ENCODE data around the gene EXOSC3.

Gene EXOSC3

DNA sequence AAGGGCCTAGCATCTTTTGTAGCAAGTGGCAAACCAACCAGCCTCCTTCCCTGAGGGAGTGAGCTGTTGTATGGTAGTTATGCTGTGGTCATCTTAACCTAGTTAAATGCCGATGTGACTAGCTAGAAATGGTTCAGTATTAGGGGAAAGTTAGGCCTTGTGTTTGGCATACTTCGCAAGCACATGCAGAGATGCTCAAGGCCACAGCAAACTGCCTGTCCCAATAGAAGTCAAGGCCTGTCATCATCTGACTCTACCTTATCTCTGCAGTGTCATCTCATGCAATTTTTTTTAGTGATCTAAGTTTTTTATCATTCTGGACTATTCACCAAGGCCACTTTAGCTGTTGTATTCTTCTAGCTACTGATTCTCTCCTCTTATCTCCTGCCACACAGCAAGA lies 5.2 kb upstream of the EXOSC3 start:
- no CpG with 5 or more reads among the region's 2 CpGs for WGBS (ENCODE audit: extremely low coverage, insufficient coverage, low lambda C conversion rate)
- no peaks in the 10 kb centered on the region for H3K79me2 ChIP-seq (ENCODE audit: control insufficient read depth, insufficient read depth, low read length)
- no peak overlapping the region for H3K9ac ChIP-seq (ENCODE audit: low read length)
- no peak overlapping the region for H2BK15ac ChIP-seq (replicated peaks; ENCODE audit: low read depth)
- no peak overlapping the region for H4K8ac ChIP-seq (ENCODE audit: low read depth, low read length)
- H3K18ac ChIP-seq (ENCODE audit: low read length), result no peak overlapping the region
- H3K4me1 ChIP-seq (ENCODE audit: control insufficient read depth, low read depth, low read length), result no peaks in the 10 kb centered on the region
- H2BK5ac ChIP-seq (ENCODE audit: low read length), result no peak overlapping the region
- H3K56ac ChIP-seq (ENCODE audit: low read length), result no peak overlapping the region
- no peak overlapping the region for H3K27ac ChIP-seq (ENCODE audit: low read depth, low read length)
- no peak overlapping the region for H4K5ac ChIP-seq (ENCODE audit: low read length)
- no peak overlapping the region for H2BK120ac ChIP-seq (ENCODE audit: low read depth, low read length)
- H2AK5ac ChIP-seq (ENCODE audit: low read length), result no peak overlapping the region
- H3K79me1 ChIP-seq (ENCODE audit: low read length), result no peaks in the 10 kb centered on the region
- no peak overlapping the region for H3K4ac ChIP-seq (ENCODE audit: low read depth, low read length)
- no peak for DNase-seq
- H3K27me3 ChIP-seq (ENCODE audit: insufficient read depth, low read length, poor library complexity), result no peaks in the 10 kb centered on the region
- no peak overlapping the region for H3K4me2 ChIP-seq (ENCODE audit: low read length)
- no peaks in the 10 kb centered on the region for H3K36me3 ChIP-seq (ENCODE audit: control insufficient read depth, insufficient read depth, low read length)
- H3K4me3 ChIP-seq (ENCODE audit: low read length), result no peak overlapping the region
- H3K23ac ChIP-seq (ENCODE audit: low read length), result no peak overlapping the region

DNA sequence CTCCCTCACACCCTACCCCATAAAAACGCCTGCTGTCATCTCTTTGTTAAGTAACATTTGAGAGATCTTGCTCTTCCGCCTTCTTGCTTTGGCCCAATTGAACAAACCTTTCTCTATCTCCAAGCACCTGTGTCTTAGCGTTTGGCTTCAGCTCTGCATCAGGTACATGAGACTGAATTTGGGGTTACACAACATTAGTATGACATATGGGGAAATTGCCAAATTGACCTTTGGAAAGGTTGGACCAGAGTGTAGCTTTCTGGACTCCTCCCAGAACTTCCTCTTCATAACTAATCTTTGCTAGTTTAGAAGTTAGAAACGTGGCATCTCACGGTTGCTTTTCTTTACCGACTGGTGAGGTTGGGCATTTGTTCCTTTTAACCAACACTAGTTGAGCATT lies 3.5 kb upstream of the EXOSC3 start:
- H2BK15ac ChIP-seq (replicated peaks; ENCODE audit: low read depth), result no peak overlapping the region
- H4K8ac ChIP-seq (ENCODE audit: low read depth, low read length), result no peak overlapping the region
- H3K4me1 ChIP-seq (ENCODE audit: control insufficient read depth, low read depth, low read length), result no peaks in the 10 kb centered on the region
- no peak overlapping the region for H3K56ac ChIP-seq (ENCODE audit: low read length)
- no peak overlapping the region for H3K9ac ChIP-seq (ENCODE audit: low read length)
- H3K27me3 ChIP-seq (ENCODE audit: insufficient read depth, low read length, poor library complexity), result no peaks in the 10 kb centered on the region
- H3K4me2 ChIP-seq (ENCODE audit: low read length), result no peak overlapping the region
- H3K4ac ChIP-seq (ENCODE audit: low read depth, low read length), result no peak overlapping the region
- no peak overlapping the region for H4K5ac ChIP-seq (ENCODE audit: low read length)
- H3K4me3 ChIP-seq (ENCODE audit: low read length), result no peak overlapping the region
- WGBS (ENCODE audit: extremely low coverage, insufficient coverage, low lambda C conversion rate), result no CpG with 5 or more reads among the region's 6 CpGs
- H3K27ac ChIP-seq (ENCODE audit: low read depth, low read length), result no peak overlapping the region
- no peak for DNase-seq
- H3K79me2 ChIP-seq (ENCODE audit: control insufficient read depth, insufficient read depth, low read length), result peaks cover 13% of the 10 kb centered on the region
- no peak overlapping the region for H2AK5ac ChIP-seq (ENCODE audit: low read length)
- H3K79me1 ChIP-seq (ENCODE audit: low read length), result peaks cover 3% of the 10 kb centered on the region
- H3K36me3 ChIP-seq (ENCODE audit: control insufficient read depth, insufficient read depth, low read length), result peaks cover under 1% of the 10 kb centered on the region
- no peak overlapping the region for H2BK120ac ChIP-seq (ENCODE audit: low read depth, low read length)
- no peak overlapping the region for H3K23ac ChIP-seq (ENCODE audit: low read length)
- H2BK5ac ChIP-seq (ENCODE audit: low read length), result no peak overlapping the region
- H3K18ac ChIP-seq (ENCODE audit: low read length), result no peak overlapping the region

- Histone ChIP-seq H4K8ac (ENCODE audit: low read depth, low read length) (no peak overlapping the region), H3K27me3 (ENCODE audit: insufficient read depth, low read length, poor library complexity) (no peaks in the 10 kb centered on the region), H3K56ac (ENCODE audit: low read length) (no peak overlapping the region), H3K4me2 (ENCODE audit: low read length) (no peak overlapping the region), H3K4me3 (ENCODE audit: low read length) (no peak overlapping the region), H3K4me1 (ENCODE audit: control insufficient read depth, low read depth, low read length) (no peaks in the 10 kb centered on the region), H3K79me1 (ENCODE audit: low read length) (peaks cover 12% of the 10 kb centered on the region), H4K5ac (ENCODE audit: low read length) (no peak overlapping the region), H2AK5ac (ENCODE audit: low read length) (no peak overlapping the region), H3K23ac (ENCODE audit: low read length) (no peak overlapping the region), H3K79me2 (ENCODE audit: control insufficient read depth, insufficient read depth, low read length) (peaks cover 21% of the 10 kb centered on the region), H3K4ac (ENCODE audit: low read depth, low read length) (no peak overlapping the region), H3K18ac (ENCODE audit: low read length) (no peak overlapping the region), H3K36me3 (ENCODE audit: control insufficient read depth, insufficient read depth, low read length) (peaks cover 8% of the 10 kb centered on the region), H3K9ac (ENCODE audit: low read length) (no peak overlapping the region), H2BK120ac (ENCODE audit: low read depth, low read length) (no peak overlapping the region), H2BK15ac (replicated peaks; ENCODE audit: low read depth) (no peak overlapping the region), H3K27ac (ENCODE audit: low read depth, low read length) (no peak overlapping the region), H2BK5ac (ENCODE audit: low read length) (no peak overlapping the region)
- no peak for DNase-seq
- WGBS (ENCODE audit: extremely low coverage, insufficient coverage, low lambda C conversion rate), result no CpG with 5 or more reads among the region's 45 CpGs
These were observed 2.2 kb upstream of the EXOSC3 start for GRCh38 chr9:37787059-37787458.

DNA sequence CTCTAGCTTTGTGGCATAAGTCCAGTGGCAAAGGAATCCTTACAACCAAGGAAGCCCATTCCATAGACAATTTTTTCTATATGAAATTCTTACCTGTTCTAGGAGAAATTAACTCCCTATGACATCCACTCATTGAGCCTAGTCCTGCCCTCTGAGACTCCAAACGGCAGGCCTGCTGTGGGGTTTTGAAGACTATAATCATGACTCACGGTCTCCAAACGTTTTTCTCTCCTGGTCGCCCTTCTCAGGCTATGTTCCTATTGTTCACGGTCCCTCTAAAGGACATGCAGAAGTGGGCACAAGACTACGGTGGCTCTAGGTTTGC lies 611 bp downstream of the EXOSC3 start:
- H3K9ac ChIP-seq (ENCODE audit: low read length), result peak overlapping the region; percentile 98
- H3K4me2 ChIP-seq (ENCODE audit: low read length), result peak overlapping the region; percentile 82
- no peak overlapping the region for H2BK5ac ChIP-seq (ENCODE audit: low read length)
- no peak overlapping the region for H3K18ac ChIP-seq (ENCODE audit: low read length)
- H3K79me2 ChIP-seq (ENCODE audit: control insufficient read depth, insufficient read depth, low read length), result peaks cover 21% of the 10 kb centered on the region
- peak overlapping the region; percentile 0 for H4K8ac ChIP-seq (ENCODE audit: low read depth, low read length)
- H3K4ac ChIP-seq (ENCODE audit: low read depth, low read length), result no peak overlapping the region
- no peak overlapping the region for H3K27ac ChIP-seq (ENCODE audit: low read depth, low read length)
- peaks cover 9% of the 10 kb centered on the region for H3K36me3 ChIP-seq (ENCODE audit: control insufficient read depth, insufficient read depth, low read length)
- H4K5ac ChIP-seq (ENCODE audit: low read length), result no peak overlapping the region
- no peak for DNase-seq
- peak overlapping the region; percentile 99 for H3K4me3 ChIP-seq (ENCODE audit: low read length)
- peaks cover 17% of the 10 kb centered on the region for H3K79me1 ChIP-seq (ENCODE audit: low read length)
- WGBS (ENCODE audit: extremely low coverage, insufficient coverage, low lambda C conversion rate), result no CpG with 5 or more reads among the region's 6 CpGs
- no peak overlapping the region for H2BK15ac ChIP-seq (replicated peaks; ENCODE audit: low read depth)
- peak overlapping the region; percentile 99 for H3K56ac ChIP-seq (ENCODE audit: low read length)
- H2BK120ac ChIP-seq (ENCODE audit: low read depth, low read length), result no peak overlapping the region
- H3K23ac ChIP-seq (ENCODE audit: low read length), result no peak overlapping the region
- no peak overlapping the region for H2AK5ac ChIP-seq (ENCODE audit: low read length)
- H3K27me3 ChIP-seq (ENCODE audit: insufficient read depth, low read length, poor library complexity), result no peaks in the 10 kb centered on the region
- H3K4me1 ChIP-seq (ENCODE audit: control insufficient read depth, low read depth, low read length), result no peaks in the 10 kb centered on the region

DNA sequence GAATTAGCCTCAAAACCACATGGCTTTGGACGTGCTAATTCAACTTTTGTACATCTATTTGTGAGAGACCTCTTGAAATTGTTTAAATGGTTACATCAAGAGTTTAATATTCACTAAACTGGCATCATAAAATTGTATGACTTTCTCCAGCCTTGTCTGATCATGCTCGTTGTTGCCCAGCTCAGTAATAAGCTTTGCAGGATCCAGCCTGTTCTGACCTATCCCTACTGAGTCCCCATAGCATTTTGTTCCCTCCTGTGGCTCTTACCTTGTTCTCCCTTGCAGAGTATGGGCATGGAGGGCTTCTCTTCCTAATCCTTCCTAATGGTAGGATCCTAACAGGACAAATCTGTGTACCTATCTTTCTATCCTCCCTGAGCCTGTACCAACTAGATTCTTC lies 6.3 kb downstream of the EXOSC3 start:
- Histone ChIP-seq H4K5ac (ENCODE audit: low read length) (no peak overlapping the region), H3K36me3 (ENCODE audit: control insufficient read depth, insufficient read depth, low read length) (peaks cover 15% of the 10 kb centered on the region), H2BK120ac (ENCODE audit: low read depth, low read length) (no peak overlapping the region), H3K27ac (ENCODE audit: low read depth, low read length) (no peak overlapping the region), H4K8ac (ENCODE audit: low read depth, low read length) (no peak overlapping the region), H3K18ac (ENCODE audit: low read length) (no peak overlapping the region), H3K27me3 (ENCODE audit: insufficient read depth, low read length, poor library complexity) (no peaks in the 10 kb centered on the region), H3K4me1 (ENCODE audit: control insufficient read depth, low read depth, low read length) (no peaks in the 10 kb centered on the region), H3K4me2 (ENCODE audit: low read length) (no peak overlapping the region), H3K4me3 (ENCODE audit: low read length) (no peak overlapping the region), H3K23ac (ENCODE audit: low read length) (no peak overlapping the region), H2BK15ac (replicated peaks; ENCODE audit: low read depth) (no peak overlapping the region), H3K79me2 (ENCODE audit: control insufficient read depth, insufficient read depth, low read length) (peaks cover 9% of the 10 kb centered on the region), H3K79me1 (ENCODE audit: low read length) (peaks cover 16% of the 10 kb centered on the region), H3K56ac (ENCODE audit: low read length) (no peak overlapping the region), H3K4ac (ENCODE audit: low read depth, low read length) (no peak overlapping the region), H2BK5ac (ENCODE audit: low read length) (no peak overlapping the region), H3K9ac (ENCODE audit: low read length) (no peak overlapping the region), H2AK5ac (ENCODE audit: low read length) (no peak overlapping the region)
- no peak for DNase-seq
- no CpG with 5 or more reads among the region's 2 CpGs for WGBS (ENCODE audit: extremely low coverage, insufficient coverage, low lambda C conversion rate)

GRCh38 chr9:37776328-37776727 lies 8.5 kb downstream of the EXOSC3 start:
- no peak overlapping the region for H2BK120ac ChIP-seq (ENCODE audit: low read depth, low read length)
- H3K27ac ChIP-seq (ENCODE audit: low read depth, low read length), result no peak overlapping the region
- peaks cover 2% of the 10 kb centered on the region for H3K79me1 ChIP-seq (ENCODE audit: low read length)
- no peak overlapping the region for H3K23ac ChIP-seq (ENCODE audit: low read length)
- H2BK5ac ChIP-seq (ENCODE audit: low read length), result no peak overlapping the region
- no peak overlapping the region for H3K4me2 ChIP-seq (ENCODE audit: low read length)
- no peak overlapping the region for H3K18ac ChIP-seq (ENCODE audit: low read length)
- H2BK15ac ChIP-seq (replicated peaks; ENCODE audit: low read depth), result no peak overlapping the region
- no peak overlapping the region for H3K56ac ChIP-seq (ENCODE audit: low read length)
- no peak overlapping the region for H3K4me3 ChIP-seq (ENCODE audit: low read length)
- no CpG with 5 or more reads among the region's 5 CpGs for WGBS (ENCODE audit: extremely low coverage, insufficient coverage, low lambda C conversion rate)
- peaks cover 6% of the 10 kb centered on the region for H3K36me3 ChIP-seq (ENCODE audit: control insufficient read depth, insufficient read depth, low read length)
- DNase-seq, result no peak
- H3K79me2 ChIP-seq (ENCODE audit: control insufficient read depth, insufficient read depth, low read length), result no peaks in the 10 kb centered on the region
- H3K4me1 ChIP-seq (ENCODE audit: control insufficient read depth, low read depth, low read length), result no peaks in the 10 kb centered on the region
- no peak overlapping the region for H2AK5ac ChIP-seq (ENCODE audit: low read length)
- H3K9ac ChIP-seq (ENCODE audit: low read length), result no peak overlapping the region
- H4K8ac ChIP-seq (ENCODE audit: low read depth, low read length), result no peak overlapping the region
- H3K4ac ChIP-seq (ENCODE audit: low read depth, low read length), result no peak overlapping the region
- no peaks in the 10 kb centered on the region for H3K27me3 ChIP-seq (ENCODE audit: insufficient read depth, low read length, poor library complexity)
- H4K5ac ChIP-seq (ENCODE audit: low read length), result no peak overlapping the region

All from mesendoderm (in vitro differentiated cells).